DOHH2 (cell line): ENCODE data around the gene UPF1.

Experiments used
- EZH2phosphoT487 ChIP-seq: fragments of 200-600 bp; sonication (generic); IDR thresholded peaks from 2 replicates; pipeline ENCODE4 v1.6.1; 2017; ENCODE audit warnings: borderline replicate concordance, mild to moderate bottlenecking, antibody characterized with exemption, low read length, moderate library complexity, mixed read lengths
- TF ChIP-seq, protein P1 (sequence below): fragments of 200-600 bp; sonication (generic); IDR thresholded peaks from one replicate; pipeline ENCODE4 v1.5.1; 2014; ENCODE audit warnings: antibody characterized with exemption, mild to moderate bottlenecking, low read depth, low read length; ENCODE audit not compliant: poor library complexity, severe bottlenecking

DNA sequence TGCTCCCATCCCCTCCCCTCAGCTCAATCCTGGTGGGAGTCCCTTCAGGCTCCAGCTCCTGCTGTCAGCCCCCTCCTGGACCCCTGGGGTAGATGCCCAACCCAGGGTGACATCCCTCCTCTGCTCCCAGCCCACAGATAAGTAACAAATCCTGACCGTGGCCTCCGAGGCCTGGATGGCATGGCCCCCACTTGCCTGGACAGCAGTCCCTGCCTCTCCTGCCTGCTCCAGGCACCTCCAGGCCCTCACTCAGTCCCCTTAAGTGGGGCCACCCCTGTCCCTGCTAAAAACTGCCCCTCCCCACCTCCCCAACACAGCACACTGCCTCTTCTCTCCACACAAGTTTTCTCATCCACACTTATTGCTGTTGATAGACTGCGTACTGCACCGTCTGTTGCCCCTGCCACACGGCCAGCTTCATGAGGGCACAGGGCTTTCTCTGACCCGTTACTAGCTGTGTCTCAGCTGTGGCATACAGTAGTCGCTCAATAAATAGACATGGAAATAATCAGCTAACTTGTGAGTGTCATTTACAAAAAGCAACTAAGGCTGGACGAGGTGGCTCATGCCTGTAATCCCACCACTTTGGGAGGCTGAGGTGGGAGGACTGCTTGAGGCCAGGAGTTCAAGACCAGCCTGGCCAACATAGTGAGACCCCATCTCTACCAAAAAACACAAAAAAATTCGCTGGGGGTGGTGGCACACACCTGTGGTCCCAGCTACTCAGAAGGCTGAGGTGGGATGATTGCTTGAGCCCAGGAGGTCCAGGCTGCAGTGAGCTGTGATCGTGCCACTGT lies 58.4 kb downstream of the UPF1 start:
- TF ChIP-seq, protein P1, sequence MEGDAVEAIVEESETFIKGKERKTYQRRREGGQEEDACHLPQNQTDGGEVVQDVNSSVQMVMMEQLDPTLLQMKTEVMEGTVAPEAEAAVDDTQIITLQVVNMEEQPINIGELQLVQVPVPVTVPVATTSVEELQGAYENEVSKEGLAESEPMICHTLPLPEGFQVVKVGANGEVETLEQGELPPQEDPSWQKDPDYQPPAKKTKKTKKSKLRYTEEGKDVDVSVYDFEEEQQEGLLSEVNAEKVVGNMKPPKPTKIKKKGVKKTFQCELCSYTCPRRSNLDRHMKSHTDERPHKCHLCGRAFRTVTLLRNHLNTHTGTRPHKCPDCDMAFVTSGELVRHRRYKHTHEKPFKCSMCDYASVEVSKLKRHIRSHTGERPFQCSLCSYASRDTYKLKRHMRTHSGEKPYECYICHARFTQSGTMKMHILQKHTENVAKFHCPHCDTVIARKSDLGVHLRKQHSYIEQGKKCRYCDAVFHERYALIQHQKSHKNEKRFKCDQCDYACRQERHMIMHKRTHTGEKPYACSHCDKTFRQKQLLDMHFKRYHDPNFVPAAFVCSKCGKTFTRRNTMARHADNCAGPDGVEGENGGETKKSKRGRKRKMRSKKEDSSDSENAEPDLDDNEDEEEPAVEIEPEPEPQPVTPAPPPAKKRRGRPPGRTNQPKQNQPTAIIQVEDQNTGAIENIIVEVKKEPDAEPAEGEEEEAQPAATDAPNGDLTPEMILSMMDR: no peak
- TF ChIP-seq EZH2phosphoT487: no peak
